Measurements from ENCODE around the gene QRFP.

The QRFP gene

DNA sequence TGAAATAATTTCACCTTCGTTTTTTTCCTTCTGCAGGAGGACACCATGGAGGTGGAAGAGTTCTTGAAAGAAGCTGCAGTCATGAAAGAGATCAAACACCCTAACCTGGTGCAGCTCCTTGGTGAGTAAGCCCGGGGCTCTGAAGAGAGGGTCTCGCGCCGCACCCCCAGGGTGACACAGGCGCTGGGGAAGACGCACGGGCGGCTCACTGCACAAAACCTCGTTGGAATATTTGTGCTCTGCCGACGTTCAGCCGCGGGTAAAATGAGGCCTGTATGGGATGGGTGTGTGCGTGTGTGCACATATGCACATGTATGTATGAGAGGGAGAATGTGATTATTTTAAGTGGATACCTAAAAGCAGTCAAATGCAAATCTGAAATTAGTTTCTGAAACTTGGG, 24.5 kb downstream of the QRFP start:
- DNase-seq (ENCODE audit: low read depth, low spot score) = no peak

DNA sequence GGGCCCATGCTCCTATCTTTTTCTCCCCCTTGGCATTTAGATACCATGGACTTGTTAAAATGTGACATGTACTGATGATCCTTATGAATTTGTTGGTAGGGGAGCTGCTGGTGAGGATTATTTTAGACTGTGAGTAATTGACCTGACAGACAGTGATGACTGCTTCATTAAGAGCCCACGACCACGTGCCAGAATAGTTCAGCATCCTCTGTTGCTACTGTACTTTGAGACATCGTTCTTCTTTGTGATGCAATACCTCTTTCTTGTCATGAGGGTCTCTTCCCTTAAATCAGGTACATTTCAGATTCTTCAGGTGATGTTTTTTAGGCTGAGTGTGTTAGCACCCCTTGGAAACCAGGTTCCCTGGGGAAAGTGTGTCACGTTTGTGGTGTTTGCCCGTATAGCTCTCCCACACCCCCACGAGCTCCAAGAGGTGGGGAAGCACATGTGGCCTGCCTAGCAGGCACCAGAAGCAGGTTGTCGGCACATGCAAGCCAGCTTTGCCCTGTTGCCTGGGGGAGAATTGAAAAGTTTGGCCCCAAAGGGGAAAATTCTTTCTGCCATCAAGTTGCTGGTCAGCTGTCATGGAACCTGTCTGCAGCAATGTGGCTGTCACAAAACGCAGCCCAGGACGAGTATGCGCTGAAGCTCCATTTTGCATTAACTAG, 25.1 kb downstream of the QRFP start:
- no peak for DNase-seq (ENCODE audit: low read depth, low spot score)

- no peak for DNase-seq (ENCODE audit: low read depth, low spot score)
These were observed 25.9 kb downstream of the QRFP start for GRCh38 chr9:130870491-130871381.

GRCh38 chr9:130869250-130869649, 27.4 kb downstream of the QRFP start:
- DNase-seq (ENCODE audit: low read depth, low spot score) = no peak

GRCh38 chr9:130868230-130868629, 28.4 kb downstream of the QRFP start:
- DNase-seq (ENCODE audit: low read depth, low spot score) = no peak

- DNase-seq (ENCODE audit: low read depth, low spot score) = no peak
These were observed 29.1 kb downstream of the QRFP start for GRCh38 chr9:130867556-130867955.

GRCh38 chr9:130866474-130866965, 30.1 kb downstream of the QRFP start:
- DNase-seq (ENCODE audit: low read depth, low spot score) = no peak

GRCh38 chr9:130865921-130866320, 30.7 kb downstream of the QRFP start:
- no peak for DNase-seq (ENCODE audit: low read depth, low spot score)

GRCh38 chr9:130864541-130864940, 32.1 kb downstream of the QRFP start:
- DNase-seq (ENCODE audit: low read depth, low spot score) = no peak

DNA sequence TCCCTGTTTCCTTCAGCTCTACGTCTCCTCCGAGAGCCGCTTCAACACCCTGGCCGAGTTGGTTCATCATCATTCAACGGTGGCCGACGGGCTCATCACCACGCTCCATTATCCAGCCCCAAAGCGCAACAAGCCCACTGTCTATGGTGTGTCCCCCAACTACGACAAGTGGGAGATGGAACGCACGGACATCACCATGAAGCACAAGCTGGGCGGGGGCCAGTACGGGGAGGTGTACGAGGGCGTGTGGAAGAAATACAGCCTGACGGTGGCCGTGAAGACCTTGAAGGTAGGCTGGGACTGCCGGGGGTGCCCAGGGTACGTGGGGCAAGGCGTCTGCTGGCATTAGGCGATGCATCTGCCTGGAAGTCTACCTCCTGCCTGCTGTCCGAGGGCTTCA, 33.9 kb downstream of the QRFP start:
- no peak for DNase-seq (ENCODE audit: low read depth, low spot score)

- DNase-seq (ENCODE audit: low read depth, low spot score) = no peak
These were observed 34.4 kb downstream of the QRFP start for GRCh38 chr9:130862217-130862616.

- no peak for DNase-seq (ENCODE audit: low read depth, low spot score)
These were observed 35.0 kb downstream of the QRFP start for GRCh38 chr9:130861372-130862180.

DNA sequence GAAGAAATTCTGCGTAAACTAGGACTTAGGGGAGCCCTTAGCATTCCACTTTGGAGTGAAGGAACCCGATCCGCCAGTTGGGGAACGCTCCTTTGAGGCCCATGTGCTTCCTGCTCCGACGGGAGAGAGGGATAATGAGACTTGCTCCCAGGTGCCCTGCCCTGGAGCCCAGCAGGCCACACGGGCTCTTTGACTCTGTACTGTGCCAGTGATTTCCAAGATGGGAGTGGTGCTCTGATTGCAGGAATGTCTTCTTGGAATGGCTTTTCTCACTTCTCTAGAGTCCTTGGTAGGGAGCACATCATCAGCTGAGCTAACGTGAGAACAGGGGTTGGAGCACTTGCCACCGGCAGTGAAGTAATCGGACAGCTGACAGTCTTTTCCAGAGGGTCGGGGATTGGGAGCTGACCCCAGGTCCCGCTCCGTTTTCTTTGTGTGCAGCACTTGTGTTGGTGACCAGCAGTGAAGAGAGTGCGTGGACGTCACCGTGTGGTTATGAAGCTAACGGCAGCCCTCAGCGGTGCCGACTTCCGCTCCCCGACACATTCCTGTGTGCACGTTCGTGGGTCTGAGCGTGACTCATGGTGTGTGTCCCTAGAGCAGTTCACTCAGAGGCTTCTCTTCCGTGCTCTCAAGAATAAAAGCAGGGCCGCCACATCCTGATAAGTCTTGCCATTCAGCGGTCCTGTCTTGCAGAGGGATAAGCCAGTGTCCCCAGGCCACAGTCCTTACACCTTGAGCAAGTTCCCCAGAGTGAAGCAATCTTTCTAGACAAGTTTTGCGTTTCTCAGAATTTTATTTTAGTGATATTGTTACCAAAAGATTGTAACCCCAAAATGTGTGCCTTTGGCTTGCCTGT, 35.9 kb downstream of the QRFP start:
- DNase-seq (ENCODE audit: low read depth, low spot score) = no peak

- no peak for DNase-seq (ENCODE audit: low read depth, low spot score)
These were observed 37.6 kb downstream of the QRFP start for GRCh38 chr9:130858739-130859705.

- no peak for DNase-seq (ENCODE audit: low read depth, low spot score)
These were observed 38.5 kb downstream of the QRFP start for GRCh38 chr9:130857864-130858738.

DNA sequence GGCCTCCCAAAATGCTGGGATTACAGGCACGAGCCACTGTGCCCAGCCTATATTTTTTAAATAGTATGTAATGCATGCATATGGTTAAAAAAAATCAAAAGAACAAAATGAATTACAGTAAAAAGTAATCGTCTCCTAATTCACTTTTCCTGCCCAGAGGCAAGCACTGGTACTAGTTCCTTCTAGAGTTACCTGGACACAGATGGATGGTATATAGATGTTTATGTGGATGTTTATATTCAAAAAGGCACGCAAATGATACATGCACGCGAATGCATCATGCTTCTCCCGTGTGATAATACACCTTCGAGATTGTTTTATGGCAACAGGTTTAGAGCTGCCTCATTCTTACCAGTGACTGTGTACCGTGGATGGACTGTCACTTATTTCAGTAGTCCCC, 40.1 kb downstream of the QRFP start:
- DNase-seq (ENCODE audit: low read depth, low spot score) = no peak

DNA sequence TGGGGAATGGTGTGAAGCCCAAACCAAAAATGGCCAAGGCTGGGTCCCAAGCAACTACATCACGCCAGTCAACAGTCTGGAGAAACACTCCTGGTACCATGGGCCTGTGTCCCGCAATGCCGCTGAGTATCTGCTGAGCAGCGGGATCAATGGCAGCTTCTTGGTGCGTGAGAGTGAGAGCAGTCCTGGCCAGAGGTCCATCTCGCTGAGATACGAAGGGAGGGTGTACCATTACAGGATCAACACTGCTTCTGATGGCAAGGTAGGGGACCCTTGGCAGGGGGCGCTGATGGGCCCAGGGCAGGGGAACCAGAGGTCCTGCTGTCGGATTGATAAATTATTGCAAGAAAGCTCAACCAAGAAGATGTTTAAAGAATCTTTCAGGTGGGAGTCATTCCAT, 41.8 kb downstream of the QRFP start:
- DNase-seq (ENCODE audit: low read depth, low spot score) = no peak

- no peak for DNase-seq (ENCODE audit: low read depth, low spot score)
These were observed 42.5 kb downstream of the QRFP start for GRCh38 chr9:130854092-130854491.

GRCh38 chr9:130852801-130853200, 43.8 kb downstream of the QRFP start:
- DNase-seq (ENCODE audit: low read depth, low spot score) = no peak

All from activated CD4-positive, CD25-positive, alpha-beta regulatory T cell treated with anti-CD3 and anti-CD28 coated beads, Interleukin-2, amount 50 U/mL, for 16 hours (primary cell).